ENCODE measurements around the gene GOSR2.
"Not testable (repeated sequence)": the region's sequence is repeated elsewhere in the genome, so short reads cannot be mapped to it uniquely, and the experiment has no call there.

GOSR2 gene

DNA sequence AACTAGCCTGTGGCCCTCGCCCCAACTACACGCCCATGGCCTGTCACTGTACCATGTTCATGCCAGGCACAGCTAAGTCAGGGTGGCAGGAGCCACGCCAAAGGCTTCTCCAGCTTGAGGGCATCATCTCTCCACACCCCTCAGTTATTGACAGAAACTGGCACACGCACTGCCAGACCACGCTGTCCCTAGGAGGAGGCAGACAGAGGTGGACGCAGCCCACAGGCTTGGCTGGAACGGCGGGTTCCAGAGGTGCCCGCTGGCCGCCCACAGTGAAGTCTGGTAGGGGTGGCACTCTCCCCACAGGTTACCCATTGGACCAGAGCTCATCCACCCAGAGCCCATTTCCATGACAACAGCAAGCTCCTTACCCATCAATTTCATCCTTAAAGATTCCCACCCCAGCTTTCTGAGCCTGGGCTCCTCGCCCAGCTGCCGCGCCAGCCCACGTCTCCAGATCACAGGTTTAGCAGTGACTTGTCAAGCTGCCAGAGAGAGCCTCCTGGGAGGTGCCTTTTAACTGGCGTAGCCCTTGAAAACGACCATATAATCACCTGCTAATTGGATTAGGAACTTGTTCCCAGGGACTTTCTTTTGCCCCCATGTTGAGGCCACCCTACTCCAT lies 28.1 kb downstream of the GOSR2 start:
- H3K4me3 ChIP-seq (ENCODE audit: low read length), result no peak overlapping the region
- TF ChIP-seq ZNF274 (IDR thresholded peaks at IDR 0.05; ENCODE audit: low read depth, low read length), result no peak

DNA sequence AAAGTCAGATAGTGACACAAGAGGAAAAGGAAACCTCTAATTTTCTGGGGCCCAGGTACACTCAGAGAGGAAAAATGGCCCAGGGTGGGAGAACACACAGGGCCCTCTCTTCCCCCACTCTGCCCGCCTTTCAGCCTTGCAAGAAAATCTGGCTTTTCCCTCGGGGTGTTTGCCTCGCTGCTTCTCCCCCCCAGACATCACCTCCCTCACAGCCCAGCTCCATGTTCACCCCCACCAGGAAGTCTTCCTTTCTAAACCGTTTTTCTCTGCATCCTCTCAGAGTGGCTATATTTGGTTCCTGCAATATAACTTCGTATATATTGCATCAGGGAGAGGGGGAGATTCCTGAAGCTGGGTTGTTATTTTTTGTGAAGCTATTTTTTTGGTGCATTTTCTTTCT lies 28.7 kb downstream of the GOSR2 start:
- TF ChIP-seq ZNF274 (IDR thresholded peaks at IDR 0.05; ENCODE audit: low read depth, low read length), result no peak
- H3K4me3 ChIP-seq (ENCODE audit: low read length), result no peak overlapping the region

DNA sequence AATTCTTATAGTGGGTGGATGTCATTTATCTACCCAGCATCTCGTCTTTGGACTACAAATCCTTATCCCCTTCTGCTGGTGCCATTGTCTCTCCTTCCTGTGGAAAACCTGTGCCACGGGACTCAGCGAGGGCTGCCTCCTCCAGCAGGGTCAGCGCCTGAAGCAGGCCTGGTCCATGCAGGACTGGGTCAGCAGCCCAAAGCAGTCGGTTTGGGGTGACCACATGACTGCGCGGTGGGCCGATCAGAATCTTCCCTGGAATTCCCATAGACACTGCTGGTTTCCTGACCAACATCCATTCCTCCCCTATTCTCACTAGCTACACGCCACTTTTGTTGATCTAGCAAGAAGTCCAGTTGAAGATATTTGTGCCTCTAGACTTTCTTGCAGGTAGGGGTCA lies 29.2 kb downstream of the GOSR2 start:
- no peak for TF ChIP-seq ZNF274 (IDR thresholded peaks at IDR 0.05; ENCODE audit: low read depth, low read length)
- H3K4me3 ChIP-seq (ENCODE audit: low read length), result no peak overlapping the region

DNA sequence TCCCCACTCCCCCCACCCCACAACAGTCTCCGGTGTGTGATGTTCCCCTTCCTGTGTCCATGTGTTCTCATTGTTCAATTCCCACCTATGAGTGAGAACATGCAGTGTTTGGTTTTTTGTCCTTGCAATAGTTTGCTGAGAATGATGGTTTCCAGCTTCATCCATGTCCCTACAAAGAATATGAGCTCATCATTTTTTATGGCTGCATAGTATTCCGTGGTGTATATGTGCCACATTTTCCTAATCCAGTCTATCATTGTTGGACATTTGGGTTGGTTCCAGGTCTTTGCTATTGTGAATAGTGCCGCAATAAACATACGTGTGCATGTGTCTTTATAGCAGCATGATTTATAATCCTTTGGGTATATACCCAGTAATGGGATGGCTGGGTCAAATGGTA lies 30.2 kb downstream of the GOSR2 start:
- H3K4me3 ChIP-seq (ENCODE audit: low read length), result not testable (repeated sequence)

DNA sequence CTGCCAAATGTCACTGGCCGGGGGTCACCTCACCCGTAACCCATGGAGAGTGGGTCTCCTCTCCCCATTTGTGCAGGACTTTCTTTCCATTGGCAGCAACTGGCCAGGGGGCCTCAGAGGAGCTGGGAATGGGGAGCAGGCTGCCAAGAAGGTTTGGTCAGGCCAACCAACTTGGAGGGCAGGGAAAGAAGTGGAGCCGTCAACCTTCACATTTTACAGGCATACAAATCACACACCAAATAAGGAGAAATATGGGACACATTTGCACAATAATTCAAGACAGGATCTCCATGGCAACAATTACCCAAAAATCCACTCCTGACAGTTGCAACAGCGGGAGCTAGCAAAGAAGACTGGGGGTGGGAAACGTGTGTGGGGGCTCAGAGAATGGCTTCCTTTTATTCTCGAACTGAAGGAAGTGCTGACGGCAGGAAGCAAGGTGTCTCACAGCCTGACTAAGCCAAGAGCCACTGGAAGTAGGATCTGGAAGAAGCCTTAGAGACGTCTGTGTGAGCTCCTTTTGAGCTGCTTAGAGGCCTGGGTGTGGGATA lies 35.2 kb downstream of the GOSR2 start:
- no peak overlapping the region for H3K4me3 ChIP-seq (ENCODE audit: low read length)
- TF ChIP-seq ZNF274 (IDR thresholded peaks at IDR 0.05; ENCODE audit: low read depth, low read length), result no peak

DNA sequence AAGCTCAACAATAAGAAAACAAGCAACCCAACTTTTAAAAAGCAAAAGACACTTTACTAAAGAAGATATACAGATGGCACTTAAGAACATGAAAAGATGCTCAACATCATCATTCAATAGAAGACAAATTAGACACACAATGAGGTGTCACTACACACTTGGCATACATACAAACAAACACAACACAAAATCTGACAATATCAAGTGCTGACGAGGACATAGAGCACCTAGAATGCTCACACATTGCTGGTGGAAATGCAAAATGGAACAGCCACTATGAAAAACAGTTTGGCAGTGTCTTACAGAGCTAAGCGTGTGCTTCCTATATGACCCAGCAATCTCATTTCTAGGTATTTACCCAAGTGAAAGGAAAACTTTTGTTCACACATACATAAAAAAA lies 37.2 kb downstream of the GOSR2 start:
- no peak for TF ChIP-seq ZNF274 (IDR thresholded peaks at IDR 0.05; ENCODE audit: low read depth, low read length)
- H3K4me3 ChIP-seq (ENCODE audit: low read length), result no peak overlapping the region

DNA sequence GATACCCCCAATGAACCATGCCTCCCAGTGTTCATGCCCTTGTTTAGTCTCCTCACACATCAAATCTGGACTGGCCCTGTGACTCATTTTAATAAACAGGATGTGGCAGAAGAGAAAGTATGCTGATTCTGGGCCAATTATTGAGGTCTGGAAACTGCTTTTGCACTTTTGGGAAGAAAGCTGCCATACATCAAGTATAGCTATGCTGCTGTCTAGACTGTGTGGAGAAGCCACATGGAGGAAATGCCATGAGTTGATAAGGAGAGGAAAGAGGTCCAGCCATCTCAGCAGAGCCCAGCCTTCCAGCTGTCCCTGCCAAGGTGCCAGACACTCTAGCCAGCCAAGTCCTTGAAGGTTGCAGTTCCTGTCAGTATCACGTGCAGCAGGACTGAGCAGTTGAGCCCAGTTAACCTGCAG lies 39.4 kb downstream of the GOSR2 start:
- H3K4me3 ChIP-seq (ENCODE audit: low read length), result no peak overlapping the region
- no peak for TF ChIP-seq ZNF274 (IDR thresholded peaks at IDR 0.05; ENCODE audit: low read depth, low read length)

DNA sequence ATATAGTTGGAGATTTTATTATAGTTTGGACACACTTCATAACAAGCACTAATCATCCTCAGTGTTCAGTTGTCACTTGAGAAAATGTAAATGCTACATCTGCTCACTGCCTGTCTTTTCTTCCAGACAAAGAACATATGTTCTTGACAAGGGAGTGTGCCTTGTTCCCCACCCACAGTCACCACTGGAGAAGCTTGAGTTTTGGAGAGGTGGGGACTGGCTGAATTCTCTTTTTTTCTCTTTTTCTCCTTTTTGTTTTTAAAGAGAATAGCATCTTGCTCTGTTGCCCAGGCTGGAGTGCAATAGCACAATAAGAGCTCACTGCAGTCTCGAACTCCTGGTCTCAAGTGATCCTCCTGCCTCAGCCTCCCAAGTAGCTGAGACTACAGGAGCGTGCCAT lies 40.6 kb downstream of the GOSR2 start:
- TF ChIP-seq ZNF274 (IDR thresholded peaks at IDR 0.05; ENCODE audit: low read depth, low read length), result no peak
- H3K4me3 ChIP-seq (ENCODE audit: low read length), result no peak overlapping the region

DNA sequence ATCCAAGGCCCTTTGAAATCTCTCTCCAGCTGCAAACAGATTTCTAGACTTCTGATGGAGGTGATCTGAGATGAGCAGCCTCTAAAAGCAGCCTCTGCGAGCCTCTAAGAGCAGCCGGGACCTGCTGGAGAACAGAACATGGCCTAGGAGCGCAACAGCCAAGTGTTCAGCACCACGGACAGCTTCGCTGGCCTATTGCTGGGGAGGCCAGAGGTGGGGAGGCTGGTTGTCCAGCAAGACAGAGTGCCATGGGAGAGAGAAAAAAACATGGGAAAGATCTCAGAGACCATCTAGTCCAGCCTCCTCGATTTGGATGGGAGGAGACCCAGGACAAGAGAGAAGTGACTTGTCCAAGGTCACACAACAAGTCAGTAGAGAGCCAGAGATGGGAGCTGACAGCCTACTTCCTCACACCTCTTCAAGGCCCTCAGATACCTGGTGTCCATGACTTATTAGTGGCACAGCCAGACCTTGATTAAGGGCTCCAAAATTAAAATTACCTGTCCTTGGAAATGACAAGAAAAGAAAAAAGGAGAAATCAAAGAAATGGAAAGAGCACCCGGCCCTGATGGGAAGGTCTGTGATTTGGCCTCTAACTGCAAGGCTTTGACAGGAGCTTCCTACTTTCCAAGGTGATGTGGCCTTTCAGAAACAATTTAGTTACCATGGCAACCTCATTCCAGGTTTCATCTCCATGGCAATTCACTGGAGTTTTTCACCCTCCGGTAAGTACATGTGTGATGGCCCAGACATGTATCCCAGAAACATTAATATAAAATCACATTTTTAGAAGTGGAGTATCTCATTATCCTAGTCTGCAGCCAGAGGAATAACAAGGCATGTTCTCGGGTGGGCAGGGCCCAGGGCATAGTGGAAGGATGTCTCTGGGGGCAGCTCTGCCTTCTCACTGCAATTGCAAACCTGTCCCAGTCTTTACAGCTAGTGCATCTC lies 41.6 kb downstream of the GOSR2 start:
- TF ChIP-seq ZNF274 (IDR thresholded peaks at IDR 0.05; ENCODE audit: low read depth, low read length), result no peak
- no peak overlapping the region for H3K4me3 ChIP-seq (ENCODE audit: low read length)

DNA sequence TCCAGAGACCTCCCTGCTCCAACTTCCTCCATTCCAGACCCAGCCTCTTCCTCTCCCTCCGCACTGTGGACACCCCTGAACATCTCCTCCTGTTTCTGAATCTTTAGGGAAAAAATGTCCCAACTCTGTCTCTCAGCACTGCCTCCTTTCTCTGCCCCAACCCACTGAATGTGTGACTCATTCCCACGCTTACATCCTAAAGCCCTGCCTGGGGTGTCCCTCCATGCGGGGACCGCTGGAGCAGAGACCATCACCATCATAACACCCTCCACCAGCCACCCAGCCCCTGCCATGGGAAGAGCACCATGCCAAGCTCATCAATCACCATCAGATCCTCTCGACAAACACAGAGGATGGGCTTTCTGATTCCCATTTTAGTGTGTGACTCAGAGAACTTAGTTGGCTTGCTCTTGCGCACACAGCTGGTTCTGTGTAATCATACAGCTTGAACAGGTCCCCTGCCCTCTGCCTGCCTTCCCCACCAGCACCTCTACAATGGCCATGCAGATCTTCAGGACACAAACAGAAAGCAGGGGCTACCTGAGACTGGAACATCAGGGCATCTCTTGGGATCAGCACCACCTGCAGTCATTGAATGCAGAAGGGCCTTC lies 45.4 kb downstream of the GOSR2 start:
- no peak overlapping the region for H3K4me3 ChIP-seq (ENCODE audit: low read length)
- no peak for TF ChIP-seq ZNF274 (IDR thresholded peaks at IDR 0.05; ENCODE audit: low read depth, low read length)

DNA sequence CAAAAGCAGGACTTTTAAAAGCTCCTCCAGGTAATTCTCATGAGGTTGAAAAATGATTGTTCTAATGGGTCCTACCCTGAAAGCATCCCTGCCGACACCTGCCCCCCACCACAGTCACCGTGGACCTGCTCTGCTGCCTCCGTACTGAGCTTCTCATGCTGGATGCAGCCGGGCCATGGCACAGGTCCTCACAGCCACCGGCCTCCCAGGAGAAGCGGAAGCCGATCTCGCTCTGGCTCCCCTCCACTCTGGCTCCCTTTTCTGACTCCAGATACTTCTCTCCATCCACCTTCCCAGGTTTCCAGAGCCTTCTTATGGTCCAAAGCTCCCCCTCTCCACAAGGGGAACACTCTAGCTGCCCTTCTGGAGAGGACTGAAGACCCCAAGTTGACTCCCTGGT lies 45.9 kb downstream of the GOSR2 start:
- no peak for TF ChIP-seq ZNF274 (IDR thresholded peaks at IDR 0.05; ENCODE audit: low read depth, low read length)
- no peak overlapping the region for H3K4me3 ChIP-seq (ENCODE audit: low read length)

DNA sequence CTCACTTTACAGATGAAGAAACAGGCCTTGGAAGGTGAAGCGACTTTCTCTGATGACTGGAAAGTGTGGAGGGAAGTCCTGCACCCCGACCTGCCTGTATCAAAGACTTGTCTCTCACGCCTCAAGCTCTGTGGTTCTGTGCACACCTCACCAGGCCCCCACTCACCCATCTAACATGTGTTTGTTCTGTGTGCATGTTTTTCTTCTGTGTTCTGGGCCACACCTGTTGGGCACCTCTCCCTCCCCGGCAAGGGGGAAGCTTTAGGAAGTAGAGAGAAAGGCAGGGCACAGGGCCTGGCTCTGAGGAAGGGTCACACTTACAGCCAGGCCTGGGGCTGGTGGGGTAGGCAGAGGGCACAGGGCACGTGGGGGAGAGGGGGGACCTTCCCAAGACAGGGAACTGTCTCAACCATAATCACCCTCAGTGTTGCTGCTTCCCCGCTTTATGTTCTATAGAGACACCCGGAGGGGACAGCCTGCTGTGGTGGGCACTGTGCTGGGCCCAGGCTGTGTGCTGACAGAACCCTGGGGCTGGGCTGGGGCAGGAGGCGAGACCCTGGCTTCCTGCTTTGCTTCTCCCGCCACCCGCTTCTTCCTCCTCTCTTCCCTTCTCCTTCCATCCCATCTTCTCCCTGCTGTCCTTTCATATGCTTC lies 48.8 kb downstream of the GOSR2 start:
- no peak overlapping the region for H3K4me3 ChIP-seq (ENCODE audit: low read length)
- no peak for TF ChIP-seq ZNF274 (IDR thresholded peaks at IDR 0.05; ENCODE audit: low read depth, low read length)

DNA sequence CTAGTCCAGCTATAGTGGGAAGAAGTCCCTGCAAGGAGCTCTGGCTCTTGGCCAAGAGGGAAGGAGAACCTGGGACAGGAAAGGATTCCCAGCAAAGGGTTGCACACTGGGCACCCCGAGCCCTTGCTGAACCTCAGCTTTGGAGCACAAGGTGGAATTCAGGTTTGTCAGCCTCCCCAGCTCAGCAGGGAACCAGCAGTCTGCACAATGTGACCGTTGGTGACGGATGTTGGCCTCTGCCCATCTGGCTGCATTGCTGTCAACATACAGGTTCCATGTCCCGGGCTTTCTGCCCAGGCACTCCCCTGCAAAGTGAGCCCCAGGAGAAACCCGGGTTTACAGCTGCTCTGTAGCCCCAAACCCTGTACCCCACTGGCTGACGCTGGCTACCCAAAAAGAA lies 49.4 kb downstream of the GOSR2 start:
- TF ChIP-seq ZNF274 (IDR thresholded peaks at IDR 0.05; ENCODE audit: low read depth, low read length), result no peak
- H3K4me3 ChIP-seq (ENCODE audit: low read length), result no peak overlapping the region

DNA sequence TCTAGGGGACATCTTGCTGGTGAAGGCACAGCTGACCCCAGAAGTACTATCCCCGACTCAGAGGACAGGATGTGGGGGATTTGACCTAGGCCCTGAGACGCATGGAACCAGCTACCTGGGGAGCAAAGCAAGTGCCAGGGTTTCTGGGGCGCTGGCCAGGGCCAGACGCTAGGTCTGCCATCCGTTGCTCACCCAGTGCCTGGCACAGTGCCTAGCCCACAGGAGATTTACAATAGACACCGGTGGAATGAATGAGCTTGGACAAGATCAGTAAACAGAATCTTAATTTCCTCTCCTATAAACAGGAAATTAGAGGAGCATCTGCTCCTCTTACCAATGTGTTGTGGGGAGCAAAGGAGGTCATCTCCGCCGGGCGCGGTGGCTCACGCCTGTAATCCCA lies 51.1 kb downstream of the GOSR2 start:
- no peak overlapping the region for H3K4me3 ChIP-seq (ENCODE audit: low read length)
- TF ChIP-seq ZNF274 (IDR thresholded peaks at IDR 0.05; ENCODE audit: low read depth, low read length), result no peak

Measured in GM08714 (cell line).